Liver (tissue), 9 donors: ENCODE data around the gene NRM. TPM values are rescaled to one million over a fixed set of nuclear protein-coding genes. Genes with fewer than 3 reads are reported as not detected.

Source experiments
- DNase-seq: peaks from one replicate; pipeline ENCODE4 v3.0.0-alpha.2; 2017; ENCODE audit warnings: low spot score
- H3K27ac ChIP-seq, 2 donors: one replicate each; pipeline ENCODE4 v1.7.0; 2013; ENCODE audit warnings: inconsistent platforms in 2 of 2, low read length in 2 of 2, control low read depth in 1 of 2, low read depth in 1 of 2, mild to moderate bottlenecking in 1 of 2
- H3K27me3 ChIP-seq, 4 donors: one replicate each; pipeline versions ENCODE4 v1.6.1 to v1.7.0; 2013; ENCODE audit warnings: low read length in 3 of 4, inconsistent platforms in 1 of 4, mild to moderate bottlenecking in 1 of 4, moderate library complexity in 1 of 4; ENCODE audit not compliant: control insufficient read depth in 4 of 4, insufficient read depth in 4 of 4
- H3K36me3 ChIP-seq, 4 donors: one replicate each; pipeline versions ENCODE4 v1.6.1 to v1.7.0; 2013; ENCODE audit warnings: low read length in 3 of 4, mild to moderate bottlenecking in 3 of 4, low read depth in 1 of 4, moderate library complexity in 1 of 4; ENCODE audit not compliant: control insufficient read depth in 4 of 4, insufficient read depth in 3 of 4
- H3K4me1 ChIP-seq, 4 donors: one replicate each; pipeline versions ENCODE4 v1.6.1 to v1.7.0; 2013; ENCODE audit warnings: low read length in 3 of 4, mild to moderate bottlenecking in 3 of 4, moderate library complexity in 1 of 4; ENCODE audit not compliant: control insufficient read depth in 4 of 4, insufficient read depth in 4 of 4
- H3K4me3 ChIP-seq, 3 donors: one replicate each; pipeline versions ENCODE4 v1.6.1 to v1.7.0; 2013; ENCODE audit warnings: low read length in 3 of 3, control low read depth in 1 of 3, low read depth in 1 of 3, mild to moderate bottlenecking in 1 of 3
- H3K9ac ChIP-seq, 2 donors: one replicate each; pipeline ENCODE4 v1.7.0; 2013; ENCODE audit warnings: low read length in 2 of 2, mild to moderate bottlenecking in 2 of 2, moderate library complexity in 2 of 2, control low read depth in 1 of 2, low read depth in 1 of 2
- H3K9me3 ChIP-seq, 4 donors: one replicate each; pipeline versions ENCODE4 v1.6.1 to v1.7.0; 2013; ENCODE audit warnings: low read length in 3 of 4; ENCODE audit not compliant: control insufficient read depth in 4 of 4
- ATF3 ChIP-seq: IDR thresholded peaks from 2 replicates; pipeline ENCODE4 v1.6.1; 2016; ENCODE audit warnings: antibody characterized with exemption
- EGR1 ChIP-seq, 2 donors: IDR thresholded peaks; 2 replicates each; pipeline ENCODE4 v1.6.1; 2016 to 2018; ENCODE audit warnings: antibody characterized with exemption in 2 of 2, low read depth in 2 of 2
- FOXA1 ChIP-seq: IDR thresholded peaks from 2 replicates; pipeline ENCODE4 v1.6.1; 2016; ENCODE audit warnings: antibody characterized with exemption
- FOXA2 ChIP-seq: IDR thresholded peaks from 2 replicates; pipeline ENCODE4 v1.6.1; 2016; ENCODE audit warnings: antibody characterized with exemption
- GABPA ChIP-seq, 2 donors: IDR thresholded peaks in 1 of 2; conservative IDR thresholded peaks in 1 of 2; 2 replicates each; pipeline ENCODE4 v1.6.1; 2016; ENCODE audit warnings: antibody characterized with exemption in 2 of 2, mild to moderate bottlenecking in 1 of 2, moderate library complexity in 1 of 2
- HNF4A ChIP-seq, 2 donors: conservative IDR thresholded peaks; 2 replicates each; pipeline ENCODE4 v1.6.1; 2016; ENCODE audit warnings: antibody characterized with exemption in 2 of 2, mild to moderate bottlenecking in 2 of 2
- HNF4G ChIP-seq: IDR thresholded peaks from 2 replicates; pipeline ENCODE4 v1.6.1; 2016; ENCODE audit warnings: antibody characterized with exemption
- JUND ChIP-seq, 2 donors: IDR thresholded peaks; 2 replicates each; pipeline ENCODE4 v1.6.1; 2016; ENCODE audit warnings: antibody characterized with exemption in 2 of 2
- MAX ChIP-seq: IDR thresholded peaks from 2 replicates; pipeline ENCODE4 v1.6.1; 2016; ENCODE audit warnings: antibody characterized with exemption
- NR2F2 ChIP-seq: IDR thresholded peaks from 2 replicates; pipeline ENCODE4 v1.6.1; 2016; ENCODE audit warnings: antibody characterized with exemption
- RAD21 ChIP-seq, 2 donors: IDR thresholded peaks; 2 replicates each; pipeline ENCODE4 v1.6.1; 2016; ENCODE audit warnings: antibody characterized with exemption in 2 of 2, mild to moderate bottlenecking in 2 of 2
- REST ChIP-seq: IDR thresholded peaks from 2 replicates; pipeline ENCODE4 v1.6.1; 2016; ENCODE audit warnings: antibody characterized with exemption, mild to moderate bottlenecking
- RXRA ChIP-seq, 2 donors: IDR thresholded peaks; 2 replicates each; pipeline ENCODE4 v1.6.1; 2017 to 2018; ENCODE audit warnings: antibody characterized with exemption in 2 of 2, mild to moderate bottlenecking in 1 of 2
- SP1 ChIP-seq: IDR thresholded peaks from 2 replicates; pipeline ENCODE4 v1.6.1; 2018; ENCODE audit warnings: antibody characterized with exemption, mild to moderate bottlenecking
- TAF1 ChIP-seq: conservative IDR thresholded peaks from 2 replicates; pipeline ENCODE4 v1.6.1; 2016; ENCODE audit warnings: antibody characterized with exemption, mild to moderate bottlenecking
- YY1 ChIP-seq: IDR thresholded peaks from 2 replicates; pipeline ENCODE4 v1.6.1; 2016; ENCODE audit warnings: antibody characterized with exemption, mild to moderate bottlenecking
- ZBTB33 ChIP-seq: IDR thresholded peaks from 2 replicates; pipeline ENCODE4 v1.6.1; 2016; ENCODE audit warnings: antibody characterized with exemption
- WGBS: extraction: QIAGEN DNeasy Blood & Tissue Kit; methylation state at CpG from one replicate; pipeline ENCODE4 v1.1.7; 2013; 5-methylcytosine and 5-hydroxymethylcytosine counted together
- polyA plus RNA-seq, 2 donors: library from polyadenylated mRNA; stranded (reverse) in 1 of 2; unstranded in 1 of 2; fragments of 200-250 nt in 1 of 2; fragments of >200 nt in 1 of 2; fragmentation: Nextera tagmentation in 1 of 2; extraction: Ambion mirVana in 1 of 2; gene quantifications; one replicate each; pipeline versions ENCODE4 v1.2.1 to v1.2.3, GENCODE V29; 2013 to 2015
- total RNA-seq, 2 donors: library from RNA; depleted of rRNA; stranded (reverse); fragments of >200 nt; gene quantifications; one replicate each; pipeline ENCODE4 v1.2.3, GENCODE V29; 2014
- TF ChIP-seq, protein P1 (sequence below): fragments of 150-350 bp; IDR thresholded peaks from 2 replicates; pipeline ENCODE4 v1.5.1; 2017; ENCODE audit warnings: improper control_type of control experiment, low read depth, low read length; ENCODE audit not compliant: missing input control
- donor health status: healthy.
- donor health status: healthy.
- donor health status: healthy.
- donor health status: healthy.
- donor health status: healthy.

The NRM gene
- total and polyA plus RNA-seq, 4 donors, result 0.59 to 3.3 (median 2.4) TPM

GRCh38 chr6:30672445-30673253 is 18.1 kb downstream of the NRM start, which contains the start of gene DHX16:
TSS of gene DHX16 (minus strand) at chr6:30673006. CDS start at chr6:30672841, 165 bp downstream.
- Histone ChIP-seq H3K27ac (peak within 1 kb of the TSS; percentile 44 to 66), H3K9me3 (no peaks in the 10 kb centered on the region), H3K27me3 (no peaks in the 10 kb centered on the region), H3K36me3 (peaks cover 0 to 27% (median 12%) of the 10 kb centered on the region in 4 donors), H3K9ac (peak within 1 kb of the TSS; percentile 41 to 69), H3K4me3 (peak within 1 kb of the TSS; percentile 81 to 95 (median 91)), H3K4me1 (peaks cover 11 to 55% (median 35%) of the 10 kb centered on the region in 4 donors)
- peak; percentile 58 for TF ChIP-seq ATF3
- peak; percentile 20 for TF ChIP-seq HNF4G
- TF ChIP-seq MAX, result peak; percentile 57
- TF ChIP-seq, protein P1, sequence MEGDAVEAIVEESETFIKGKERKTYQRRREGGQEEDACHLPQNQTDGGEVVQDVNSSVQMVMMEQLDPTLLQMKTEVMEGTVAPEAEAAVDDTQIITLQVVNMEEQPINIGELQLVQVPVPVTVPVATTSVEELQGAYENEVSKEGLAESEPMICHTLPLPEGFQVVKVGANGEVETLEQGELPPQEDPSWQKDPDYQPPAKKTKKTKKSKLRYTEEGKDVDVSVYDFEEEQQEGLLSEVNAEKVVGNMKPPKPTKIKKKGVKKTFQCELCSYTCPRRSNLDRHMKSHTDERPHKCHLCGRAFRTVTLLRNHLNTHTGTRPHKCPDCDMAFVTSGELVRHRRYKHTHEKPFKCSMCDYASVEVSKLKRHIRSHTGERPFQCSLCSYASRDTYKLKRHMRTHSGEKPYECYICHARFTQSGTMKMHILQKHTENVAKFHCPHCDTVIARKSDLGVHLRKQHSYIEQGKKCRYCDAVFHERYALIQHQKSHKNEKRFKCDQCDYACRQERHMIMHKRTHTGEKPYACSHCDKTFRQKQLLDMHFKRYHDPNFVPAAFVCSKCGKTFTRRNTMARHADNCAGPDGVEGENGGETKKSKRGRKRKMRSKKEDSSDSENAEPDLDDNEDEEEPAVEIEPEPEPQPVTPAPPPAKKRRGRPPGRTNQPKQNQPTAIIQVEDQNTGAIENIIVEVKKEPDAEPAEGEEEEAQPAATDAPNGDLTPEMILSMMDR, result peak; percentile 97
- TF ChIP-seq YY1, result peak; percentile 96
- peak in 1 of 2 donors; percentile 52 for TF ChIP-seq EGR1 (IDR thresholded peaks at IDR 0.05; ENCODE audit: low read depth in 2 of 2)
- TF ChIP-seq JUND (IDR thresholded peaks at IDR 0.05), result peak in 1 of 2 donors; percentile 60
- peak; percentile 50 to 90 for TF ChIP-seq GABPA (IDR thresholded peaks at IDR 0.05 in 1 of 2, conservative IDR thresholded peaks at IDR 0.05 in 1 of 2)
- TF ChIP-seq HNF4A (conservative IDR thresholded peaks at IDR 0.05), result peak; percentile 47 to 54
- no peak for TF ChIP-seq FOXA1
- TF ChIP-seq NR2F2, result peak; percentile 62
- no peak for TF ChIP-seq FOXA2
- peak; percentile 55 for TF ChIP-seq REST
- TF ChIP-seq RAD21 (IDR thresholded peaks at IDR 0.05), result peak; percentile 86 to 88
- peak; percentile 63 to 70 for TF ChIP-seq RXRA (IDR thresholded peaks at IDR 0.05)
- no peak for TF ChIP-seq TAF1
- TF ChIP-seq ZBTB33, result peak; percentile 98
- peak; percentile 66 for TF ChIP-seq SP1
- under 1% methylated on average over 57 of the region's 57 CpGs for WGBS
- peak; percentile 94 for DNase-seq
